HepG2 (cell line): Measurements from ENCODE around the gene FAM234B. TPM values are rescaled to one million over a fixed set of nuclear protein-coding genes. Genes with fewer than 3 reads are reported as not detected.
A peak's percentile ranks its signal among the peaks of the same experiment; 100 is the strongest.

Source experiments
- ATAC-seq: fragments of 200-7000 bp; cut with Tn5 transposase; 3 replicates; pipeline ENCODE4 v1.9.1; 2020; ENCODE audit warnings: mild to moderate bottlenecking, moderate library complexity
- BruUV-seq: library from RNA; stranded (reverse); fragments of 400-500 nt; replicated peaks from 2 replicates; lab custom pipeline; 2021; lab: Mats Ljungman, UMichigan
- CTCF ChIA-PET: fragments of 300-600 bp; formaldehyde crosslinking; extraction: SDS; loops from one replicate; lab custom pipeline; 2021; ENCODE audit warnings: low total read pairs, inconsistent platforms, low intra/inter-chr PET ratio; lab: Yijun Ruan, JAX
- POLR2A ChIA-PET: fragments of 350-600 bp; sonication (Branson Sonifier 250); formaldehyde crosslinking; loops from one replicate; lab custom pipeline; 2020; ENCODE audit warnings: antibody characterized with exemption, inconsistent platforms; lab: Yijun Ruan, JAX
- DNase-seq: peaks from one replicate; pipeline ENCODE4 v3.0.0-alpha.2; 2015; ENCODE audit warnings: low spot score
- FAIRE-seq: peaks from 3 replicates; lab custom pipeline; 2011; peaks lifted over from hg19 to GRCh38; lab: Jason Lieb, UNC
- H2AFZ ChIP-seq: one replicate; pipeline ENCODE4 v1.6.1; 2011; ENCODE audit warnings: low read length, inconsistent platforms
- H3K27ac ChIP-seq: fragments of 300-600 bp; 3 replicates; pipeline ENCODE4 v1.8.0; 2011; ENCODE audit warnings: mixed run types, mild to moderate bottlenecking, mixed read lengths, low read length, inconsistent platforms; ENCODE audit not compliant: insufficient read depth; ENCODE audit errors: extremely low read length
- H3K27me3 ChIP-seq, 2 experiments: fragments of 200-600 bp in 1 of 2; 2 replicates in 1 of 2; 3 replicates in 1 of 2; pipeline versions ENCODE4 v1.6.0 to v1.8.0; 2011; ENCODE audit warnings: low read length in 2 of 2, mild to moderate bottlenecking in 2 of 2, moderate library complexity in 2 of 2, inconsistent platforms in 1 of 2; ENCODE audit not compliant: insufficient read depth in 2 of 2, control insufficient read depth in 1 of 2
- H3K36me3 ChIP-seq, 2 experiments: fragments of 200-600 bp in 1 of 2; replicated peaks in 1 of 2; 2 replicates in 1 of 2; 3 replicates in 1 of 2; pipeline versions ENCODE4 v1.5.1 to v1.8.0; 2011; ENCODE audit warnings: low read length in 2 of 2, inconsistent platforms in 1 of 2; ENCODE audit not compliant: insufficient read depth in 2 of 2, control insufficient read depth in 1 of 2
- H3K4me1 ChIP-seq: 2 replicates; pipeline ENCODE4 v1.5.1; 2012; ENCODE audit warnings: low read length, inconsistent platforms; ENCODE audit not compliant: insufficient read depth
- H3K4me2 ChIP-seq: 2 replicates; pipeline ENCODE4 v1.6.0; 2011; ENCODE audit warnings: low read depth, low read length, inconsistent platforms
- H3K4me3 ChIP-seq, 3 experiments: fragments of 200-600 bp in 1 of 3; sonication (generic), shearing (Covaris generic) in 1 of 3; replicated peaks in 1 of 3; 2 replicates each; pipeline ENCODE4 v1.5.1; 2011 to 2016; ENCODE audit warnings: low read length in 3 of 3, inconsistent platforms in 2 of 3, low read depth in 2 of 3, mild to moderate bottlenecking in 2 of 3, control low read depth in 1 of 3, mixed read lengths in 1 of 3; ENCODE audit not compliant: insufficient read depth in 1 of 3
- H3K79me2 ChIP-seq: one replicate; pipeline ENCODE4 v1.6.1; 2011; ENCODE audit warnings: low read length, inconsistent platforms; ENCODE audit not compliant: insufficient read depth
- H3K9ac ChIP-seq: 2 replicates; pipeline ENCODE4 v1.6.0; 2011; ENCODE audit warnings: mild to moderate bottlenecking, low read depth, low read length, inconsistent platforms; ENCODE audit not compliant: insufficient read depth
- H3K9me3 ChIP-seq: 2 replicates; pipeline ENCODE4 v1.5.1; 2012; ENCODE audit warnings: mild to moderate bottlenecking, low read length
- H4K20me1 ChIP-seq: 2 replicates; pipeline ENCODE4 v1.6.0; 2011; ENCODE audit warnings: inconsistent platforms, mild to moderate bottlenecking, low read length, moderate library complexity; ENCODE audit not compliant: insufficient read depth
- CBX5 ChIP-seq: sonication (generic); formaldehyde crosslinking; IDR thresholded peaks from 2 replicates; pipeline ENCODE4 v1.4.0; 2020; ENCODE audit warnings: missing genetic modification reagents, borderline replicate concordance
- KAT8 ChIP-seq: IDR thresholded peaks from 2 replicates; pipeline ENCODE4 v1.6.1; 2016; ENCODE audit warnings: missing genetic modification reagents, missing compliant biosample characterization
- KLF16 ChIP-seq, 2 experiments: sonication (generic) in 1 of 2; formaldehyde crosslinking in 1 of 2; IDR thresholded peaks; 2 replicates each; pipeline versions ENCODE4 v1.6.1 to v1.8.0; 2016 to 2023; ENCODE audit warnings: missing genetic modification reagents in 2 of 2, missing compliant biosample characterization in 1 of 2
- MAFF ChIP-seq: IDR thresholded peaks from 2 replicates; pipeline ENCODE4 v1.6.1; 2011; ENCODE audit warnings: low read depth, low read length, improper control_type of control experiment
- MAFK ChIP-seq, 2 experiments: IDR thresholded peaks in 1 of 2; conservative IDR thresholded peaks in 1 of 2; 2 replicates each; pipeline ENCODE4 v1.6.1; 2011; ENCODE audit warnings: improper control_type of control experiment in 2 of 2, low read length in 2 of 2
- MAZ ChIP-seq, 2 experiments: sonication (generic) in 1 of 2; formaldehyde crosslinking in 1 of 2; IDR thresholded peaks; 2 replicates each; pipeline versions ENCODE4 v1.5.0 to v1.6.1; 2012 to 2020; ENCODE audit warnings: low read depth in 2 of 2, mild to moderate bottlenecking in 2 of 2, borderline replicate concordance in 1 of 2, improper control_type of control experiment in 1 of 2, low read length in 1 of 2, missing genetic modification reagents in 1 of 2, moderate library complexity in 1 of 2
- NCOA2 ChIP-seq: sonication (generic); formaldehyde crosslinking; IDR thresholded peaks from 2 replicates; pipeline ENCODE4 v1.8.0; 2022; ENCODE audit warnings: inconsistent platforms
- ZSCAN25 ChIP-seq: sonication (generic); formaldehyde crosslinking; IDR thresholded peaks from 2 replicates; pipeline ENCODE4 v1.8.0; 2022; ENCODE audit warnings: mild to moderate bottlenecking, missing genetic modification reagents
- WGBS: methylation state at CpG from one replicate; pipeline ENCODE4 v1.1.6; 2017; ENCODE audit warnings: low lambda C conversion rate; 5-methylcytosine and 5-hydroxymethylcytosine counted together
- in situ Hi-C: cut with HindIII; loops from 2 replicates; pipeline ENCODE4 v1.10.0; 2017; ENCODE audit warnings: low pct_unique_long_range_greater_than_20kb; ENCODE audit not compliant: extremely low pct_ligation_motif_present
- intact Hi-C: fragments of 100-400 bp; cut with micrococcal nuclease; formaldehyde crosslinking; loops from one replicate; pipeline ENCODE4 v1.10.0; 2022; ENCODE audit not compliant: unreplicated experiment
- polyA plus RNA-seq, 8 experiments: library from polyadenylated mRNA; depleted of rRNA in 3 of 8; stranded (reverse) in 7 of 8; unstranded in 1 of 8; fragments of >200 nt; fragmentation: Illumina TruSeq in 4 of 8; extraction: Trizol in 4 of 8; gene quantifications; 2 replicates each; pipeline versions ENCODE4 v1.2.1 to v1.2.3, GENCODE V29; 2011 to 2016; ENCODE audit warnings: low read depth in 4 of 8, missing spikeins in 1 of 8, mixed read lengths in 1 of 8; ENCODE audit not compliant: insufficient read depth in 1 of 8
- total RNA-seq, 5 experiments: library from RNA; depleted of rRNA; stranded (reverse); fragments of >200 nt; fragmentation: Illumina TruSeq; extraction: Trizol; gene quantifications; 2 replicates each; pipeline ENCODE4 v1.2.3, GENCODE V29; 2016; ENCODE audit warnings: low read depth in 1 of 5
- TF ChIP-seq, protein P1 (sequence below): sonication (generic); formaldehyde crosslinking; IDR thresholded peaks from 2 replicates; pipeline ENCODE4 v1.8.0; 2022; ENCODE audit warnings: missing genetic modification reagents, mild to moderate bottlenecking, moderate library complexity, borderline replicate concordance

The FAM234B gene
- total and polyA plus RNA-seq, 2 of the 13 experiments (the other 11 are each of a cell fraction or from before 2014, with no cell fraction given), result 7.8 to 13.8 TPM

- no peak for FAIRE-seq
- BruUV-seq, result no TSS peak
- peaks cover 0 to 57% of the 10 kb centered on the region in 2 experiments; a peak in 4 of 5 replicates for H3K27me3 ChIP-seq
- no peaks in the 10 kb centered on the region for H4K20me1 ChIP-seq
- no peaks in the 10 kb centered on the region for H3K9me3 ChIP-seq
- no peak overlapping the region for H3K4me3 ChIP-seq
- DNase-seq, result no peak
- peaks cover 22% of the 10 kb centered on the region for H3K4me1 ChIP-seq
- in situ Hi-C loops, result loop anchor here (5.0 kb wide), 1 partner anchor 117 kb away; no protein-coding TSS in a partner anchor
- no peak overlapping the region for H2AFZ ChIP-seq
- no peak for ATAC-seq
- WGBS, result 44% methylated on average over 8 of the region's 8 CpGs
- CTCF ChIA-PET, result no interaction called here
- H3K4me2 ChIP-seq, result no peak overlapping the region
- H3K27ac ChIP-seq, result no peak overlapping the region
- TF ChIP-seq MAFK (conservative IDR thresholded peaks at IDR 0.05 in 1 of 2, IDR thresholded peaks at IDR 0.05 in 1 of 2; ENCODE audit: low read length in 2 of 2) (peak; percentile 58 to 71), NCOA2 (CRISPR knock-in tag) (no peak), MAFF (peak; percentile 56), ZSCAN25 (CRISPR knock-in tag) (no peak)
- H3K36me3 ChIP-seq, result no peaks in the 10 kb centered on the region
- no peak overlapping the region for H3K9ac ChIP-seq
- POLR2A ChIA-PET, result no interaction called here
- H3K79me2 ChIP-seq, result no peaks in the 10 kb centered on the region
- intact Hi-C loops, result no loop called here
These were observed 51.2 kb downstream of the FAM234B start for GRCh38 chr12:13095266-13095995.

- H3K79me2 ChIP-seq, result no peaks in the 10 kb centered on the region
- ATAC-seq (no peak), FAIRE-seq (no peak), DNase-seq (no peak)
- ChIA-PET POLR2A (no interaction called here), CTCF (interaction anchor here (1.8 kb wide), 1 partner anchor 115 kb away, joined by 14 read pairs; no protein-coding TSS in a partner anchor)
- in situ Hi-C loops, result loop anchor here (5.0 kb wide), 1 partner anchor 115 kb away; no protein-coding TSS in a partner anchor
- no peak overlapping the region for H3K27ac ChIP-seq
- H4K20me1 ChIP-seq, result no peaks in the 10 kb centered on the region
- no peaks in the 10 kb centered on the region for H3K9me3 ChIP-seq
- no TSS peak for BruUV-seq
- H3K27me3 ChIP-seq, result peaks cover 0 to 53% of the 10 kb centered on the region in 2 experiments; a peak in 4 of 5 replicates
- H3K36me3 ChIP-seq, result no peaks in the 10 kb centered on the region
- intact Hi-C loops, result loop anchor here (2.0 kb wide), 1 partner anchor 115 kb away; no protein-coding TSS in a partner anchor
- H3K4me1 ChIP-seq, result peaks cover 38% of the 10 kb centered on the region
- WGBS, result 44% methylated on average over 9 of the region's 9 CpGs
- H2AFZ ChIP-seq, result peak overlapping the region; percentile 82
- peak overlapping the region; percentile 60 for H3K4me2 ChIP-seq
- H3K4me3 ChIP-seq, result peak overlapping the region in 1 of 3 experiments; percentile 33; a peak in 1 of 6 replicates
- TF ChIP-seq KAT8 (CRISPR knock-in tag) (0 out of 2 replicates have a peak, but pooled peaks have one; percentile 8), CBX5 (CRISPR knock-in tag) (no peak), MAZ (IDR thresholded peaks at IDR 0.05; ENCODE audit: borderline replicate concordance, low read depth, low read length) (no peak), MAZ (CRISPR knock-in tag; IDR thresholded peaks at IDR 0.05; ENCODE audit: low read depth) (no peak), KLF16 (CRISPR knock-in tag; IDR thresholded peaks at IDR 0.05) (0 out of 4 replicates have a peak, but pooled peaks of 1 of the 2 experiments have one; percentile 3)
- TF ChIP-seq, protein P1, sequence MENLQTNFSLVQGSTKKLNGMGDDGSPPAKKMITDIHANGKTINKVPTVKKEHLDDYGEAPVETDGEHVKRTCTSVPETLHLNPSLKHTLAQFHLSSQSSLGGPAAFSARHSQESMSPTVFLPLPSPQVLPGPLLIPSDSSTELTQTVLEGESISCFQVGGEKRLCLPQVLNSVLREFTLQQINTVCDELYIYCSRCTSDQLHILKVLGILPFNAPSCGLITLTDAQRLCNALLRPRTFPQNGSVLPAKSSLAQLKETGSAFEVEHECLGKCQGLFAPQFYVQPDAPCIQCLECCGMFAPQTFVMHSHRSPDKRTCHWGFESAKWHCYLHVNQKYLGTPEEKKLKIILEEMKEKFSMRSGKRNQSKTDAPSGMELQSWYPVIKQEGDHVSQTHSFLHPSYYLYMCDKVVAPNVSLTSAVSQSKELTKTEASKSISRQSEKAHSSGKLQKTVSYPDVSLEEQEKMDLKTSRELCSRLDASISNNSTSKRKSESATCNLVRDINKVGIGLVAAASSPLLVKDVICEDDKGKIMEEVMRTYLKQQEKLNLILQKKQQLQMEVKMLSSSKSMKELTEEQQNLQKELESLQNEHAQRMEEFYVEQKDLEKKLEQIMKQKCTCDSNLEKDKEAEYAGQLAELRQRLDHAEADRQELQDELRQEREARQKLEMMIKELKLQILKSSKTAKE (CRISPR knock-in tag), result no peak
- H3K9ac ChIP-seq, result no peak overlapping the region
These were observed 53.4 kb downstream of the FAM234B start for GRCh38 chr12:13097491-13098011.
